GM19240 (cell line): ENCODE results near the gene SERPINA4.

Experiments used
- DNase-seq: peaks from one replicate; pipeline ENCODE4 v3.0.0; 2011; ENCODE audit warnings: low spot score; ENCODE audit not compliant: insufficient read length

Gene SERPINA4

GRCh38 chr14:94614802-94615201 lies 53.6 kb downstream of the SERPINA4 start:
- DNase-seq = no peak

- no peak for DNase-seq
These were observed 54.0 kb downstream of the SERPINA4 start for GRCh38 chr14:94615254-94615653.

GRCh38 chr14:94615823-94616570 lies 54.8 kb downstream of the SERPINA4 start:
- no peak for DNase-seq

GRCh38 chr14:94617366-94617941 lies 56.2 kb downstream of the SERPINA4 start:
- no peak for DNase-seq

- DNase-seq = no peak
These were observed 57.0 kb downstream of the SERPINA4 start for GRCh38 chr14:94617988-94618822.

GRCh38 chr14:94619297-94619696 lies 58.1 kb downstream of the SERPINA4 start:
- DNase-seq = no peak
